SW480 (cell line): ENCODE data around the gene TOMM40L.

Experiments used
- DNase-seq: peaks from one replicate; pipeline ENCODE4 v3.0.0-alpha.2; 2016; ENCODE audit warnings: low spot score

Gene TOMM40L

GRCh38 chr1:161197560-161198193, 28.2 kb upstream of the TOMM40L start:
- no peak for DNase-seq

GRCh38 chr1:161198194-161198896, 27.5 kb upstream of the TOMM40L start:
- no peak for DNase-seq

GRCh38 chr1:161198897-161199431, 26.9 kb upstream of the TOMM40L start, which contains the start of gene ADAMTS4:
Gene ADAMTS4 (minus strand): TSS chr1:161199054. CDS start chr1:161198627, 427 bp downstream.
- no peak for DNase-seq

- DNase-seq: no peak
Measured at GRCh38 chr1:161199506-161200139, 26.2 kb upstream of the TOMM40L start.

- no peak for DNase-seq
Measured at GRCh38 chr1:161200421-161200991, 25.4 kb upstream of the TOMM40L start.

GRCh38 chr1:161200992-161201835, 24.6 kb upstream of the TOMM40L start:
- no peak for DNase-seq

- DNase-seq: peak; percentile 99
Measured at GRCh38 chr1:161201836-161202712, 23.8 kb upstream of the TOMM40L start, which contains the start of gene NDUFS2. Gene NDUFS2 (plus strand): TSS chr1:161202367. CDS start chr1:161202386, 19 bp downstream.

GRCh38 chr1:161206411-161207140, 19.3 kb upstream of the TOMM40L start:
- no peak for DNase-seq

GRCh38 chr1:161207173-161207572, 18.7 kb upstream of the TOMM40L start:
- no peak for DNase-seq

- DNase-seq: peak; percentile 70
Measured at GRCh38 chr1:161209790-161210409, 16.0 kb upstream of the TOMM40L start.

GRCh38 chr1:161214369-161214768, 11.5 kb upstream of the TOMM40L start:
- no peak for DNase-seq

GRCh38 chr1:161215076-161215475, 10.8 kb upstream of the TOMM40L start, which contains the start of gene FCER1G:
Gene FCER1G (plus strand): TSS chr1:161215295. CDS start chr1:161215322, 27 bp downstream.
- DNase-seq: no peak

- no peak for DNase-seq
Measured at GRCh38 chr1:161216945-161217712, 8.7 kb upstream of the TOMM40L start.

GRCh38 chr1:161217831-161218230, 8.0 kb upstream of the TOMM40L start:
- no peak for DNase-seq

GRCh38 chr1:161218301-161219077, 7.4 kb upstream of the TOMM40L start:
- DNase-seq: no peak

GRCh38 chr1:161219078-161219892, 6.6 kb upstream of the TOMM40L start:
- DNase-seq: no peak

GRCh38 chr1:161220002-161220401, 5.9 kb upstream of the TOMM40L start:
- no peak for DNase-seq
